GM12892 (cell line): ENCODE results near the gene TCP11L1. TPM values are rescaled to one million over a fixed set of nuclear protein-coding genes. Genes with fewer than 3 reads are reported as not detected.

Experiments
- DNase-seq: peaks from one replicate; pipeline ENCODE4 v3.0.0; 2011; ENCODE audit not compliant: insufficient read length
- FAIRE-seq: peaks from 2 replicates; lab custom pipeline; 2011; peaks lifted over from hg19 to GRCh38; lab: Jason Lieb, UNC
- POLR2A ChIP-seq: IDR thresholded peaks from 2 replicates; pipeline ENCODE4 v1.6.1; 2011; ENCODE audit warnings: low read depth, low read length, control low read depth
- POLR2AphosphoS5 ChIP-seq: IDR thresholded peaks from 2 replicates; pipeline ENCODE4 v1.6.1; 2011; ENCODE audit warnings: low read depth, low read length, control low read depth
- TAF1 ChIP-seq: IDR thresholded peaks from 2 replicates; pipeline ENCODE4 v1.6.1; 2011; ENCODE audit warnings: low read depth, mild to moderate bottlenecking, control low read depth, low read length, borderline replicate concordance
- polyA plus RNA-seq: library from polyadenylated mRNA; unstranded; fragments of >200 nt; gene quantifications from one replicate; pipeline ENCODE4 v1.2.1, GENCODE V29; 2012; ENCODE audit warnings: missing spikeins, inconsistent platforms; ENCODE audit not compliant: missing spikeins

The TCP11L1 gene
- polyA plus RNA-seq, result 9.1 TPM

GRCh38 chr11:33039274-33040032 is at the start of gene TCP11L1:
Gene TCP11L1 (plus strand): TSS chr11:33039572. CDS start chr11:33043774, 4,202 bp downstream.
- TF ChIP-seq TAF1 (0 out of 2 replicates have a peak, but pooled peaks have one; percentile 26), POLR2A (peak; percentile 59; the same call in 1 of the 2 replicates), POLR2AphosphoS5 (no peak)
- peak; percentile 97 for FAIRE-seq
- DNase-seq, result peak; percentile 75

GRCh38 chr11:32990481-32990880 is 48.9 kb upstream of the TCP11L1 start:
- no peak for TF ChIP-seq POLR2A
- TF ChIP-seq POLR2AphosphoS5, result no peak
- no peak for TF ChIP-seq TAF1
- FAIRE-seq (no peak), DNase-seq (no peak)

- TF ChIP-seq POLR2AphosphoS5 (no peak), TAF1 (no peak), POLR2A (no peak)
- FAIRE-seq, result no peak
- DNase-seq, result no peak
These were observed 47.9 kb upstream of the TCP11L1 start for GRCh38 chr11:32991427-32991826.

- DNase-seq, result no peak
- no peak for FAIRE-seq
- TF ChIP-seq TAF1 (no peak), POLR2AphosphoS5 (no peak), POLR2A (no peak)
These were observed 47.5 kb upstream of the TCP11L1 start for GRCh38 chr11:32991898-32992297.

GRCh38 chr11:33000181-33000580 is 39.2 kb upstream of the TCP11L1 start:
- FAIRE-seq (no peak), DNase-seq (no peak)
- no peak for TF ChIP-seq TAF1
- TF ChIP-seq POLR2A, result no peak
- no peak for TF ChIP-seq POLR2AphosphoS5

- DNase-seq (no peak), FAIRE-seq (no peak)
- TF ChIP-seq POLR2AphosphoS5 (no peak), TAF1 (no peak), POLR2A (no peak)
These were observed 38.1 kb upstream of the TCP11L1 start for GRCh38 chr11:33001281-33001680.

- DNase-seq (no peak), FAIRE-seq (no peak)
- TF ChIP-seq POLR2AphosphoS5 (no peak), POLR2A (no peak), TAF1 (no peak)
These were observed 37.4 kb upstream of the TCP11L1 start for GRCh38 chr11:33001751-33002542.

GRCh38 chr11:33005175-33005574 is 34.2 kb upstream of the TCP11L1 start:
- DNase-seq (no peak), FAIRE-seq (no peak)
- TF ChIP-seq TAF1 (no peak), POLR2AphosphoS5 (no peak), POLR2A (no peak)

- DNase-seq, result no peak
- no peak for TF ChIP-seq POLR2AphosphoS5
- no peak for FAIRE-seq
These were observed 33.4 kb upstream of the TCP11L1 start for GRCh38 chr11:33006010-33006409.

- TF ChIP-seq POLR2AphosphoS5, result no peak
- TF ChIP-seq POLR2A, result no peak
- TF ChIP-seq TAF1, result no peak
- DNase-seq, result no peak
- no peak for FAIRE-seq
These were observed 25.6 kb upstream of the TCP11L1 start for GRCh38 chr11:33013755-33014154.

GRCh38 chr11:33015621-33016551 is 23.5 kb upstream of the TCP11L1 start, which contains the start of gene DEPDC7:
Gene DEPDC7 (plus strand): TSS chr11:33015878. CDS start chr11:33015956, 78 bp downstream.
- DNase-seq (peak; percentile 43), FAIRE-seq (peak; percentile 24)
- no peak for TF ChIP-seq POLR2AphosphoS5
- TF ChIP-seq TAF1, result no peak
